Measurements from ENCODE around the gene DENND6B.

Gene DENND6B

DNA sequence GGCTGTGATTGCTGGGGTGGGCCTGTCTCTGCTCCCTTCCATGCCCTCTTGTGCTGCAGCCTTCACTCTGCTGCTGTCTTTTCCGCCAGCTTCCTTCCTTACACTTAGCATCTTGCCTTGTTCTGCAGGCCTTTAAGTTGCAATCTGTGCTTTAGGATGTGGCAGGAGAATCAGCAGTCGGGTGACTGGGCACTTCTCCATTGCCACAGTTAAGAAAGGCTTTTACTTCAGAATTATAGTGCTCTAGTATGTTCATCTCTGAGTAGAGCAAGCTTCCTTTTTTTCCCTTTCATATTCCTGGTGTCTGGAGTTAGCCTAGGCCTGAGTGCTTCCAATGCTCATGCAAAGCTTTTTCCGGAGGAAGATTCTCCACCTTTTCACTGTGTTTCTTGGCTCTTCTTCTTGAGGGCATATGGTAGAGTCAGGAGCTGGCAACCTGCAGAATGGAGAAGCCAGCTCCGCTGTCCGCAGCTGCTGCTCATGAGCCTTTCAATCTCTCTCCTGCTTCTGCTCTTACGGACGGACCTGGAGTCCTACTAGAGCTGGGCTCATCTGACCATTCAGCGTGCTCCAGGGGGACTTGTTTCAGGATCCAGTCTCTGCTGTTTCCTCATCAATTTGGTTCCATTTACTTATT is 36.5 kb upstream of the DENND6B start:
- no peak for TF ChIP-seq ZNF384 (IDR thresholded peaks at IDR 0.05)
- no peak for TF ChIP-seq ELF4 (IDR thresholded peaks at IDR 0.05)
- no peak for TF ChIP-seq BHLHE40 (IDR thresholded peaks at IDR 0.05; ENCODE audit: borderline replicate concordance)
- TF ChIP-seq ARNT (IDR thresholded peaks at IDR 0.05) = no peak
- no peak for TF ChIP-seq TARDBP (IDR thresholded peaks at IDR 0.05)
- no peak for TF ChIP-seq SUZ12 (IDR thresholded peaks at IDR 0.05)
- TF ChIP-seq SP1 (IDR thresholded peaks at IDR 0.05) = no peak
- TF ChIP-seq FOXA1 (IDR thresholded peaks at IDR 0.05) = no peak
- no peak for TF ChIP-seq FOXM1 (IDR thresholded peaks at IDR 0.05; ENCODE audit: borderline replicate concordance)
- no peak for TF ChIP-seq CTBP1 (IDR thresholded peaks at IDR 0.05; ENCODE audit: borderline replicate concordance)
- DNase-seq (ENCODE audit: extremely low spot score) = no peak
- ChIA-PET POLR2A (no interaction called here), CTCF (no interaction called here)

DNA sequence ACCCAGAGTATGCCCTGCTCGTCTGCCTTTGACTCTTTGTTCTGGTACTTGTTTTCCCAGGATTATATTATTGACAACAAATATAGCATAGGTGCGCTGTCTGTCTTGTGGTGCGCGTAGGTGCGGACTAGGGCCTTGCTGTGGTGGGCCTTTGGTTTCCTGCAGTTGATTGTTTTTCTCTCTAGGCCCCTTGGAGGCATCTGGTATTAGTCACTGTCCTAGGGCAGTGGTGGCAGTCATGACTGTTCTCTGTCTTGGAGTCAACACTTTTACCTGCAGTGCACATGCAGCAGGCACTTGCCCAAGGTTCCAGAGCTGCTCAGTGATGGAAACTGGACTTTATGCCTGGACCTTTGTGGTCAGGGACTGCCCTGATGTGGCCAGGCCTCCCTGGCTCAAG is 34.9 kb upstream of the DENND6B start:
- ChIA-PET POLR2A (no interaction called here), CTCF (no interaction called here)
- no peak for DNase-seq (ENCODE audit: extremely low spot score)
- TF ChIP-seq TARDBP (IDR thresholded peaks at IDR 0.05) (no peak), ZNF384 (IDR thresholded peaks at IDR 0.05) (no peak), NFRKB (IDR thresholded peaks at IDR 0.05) (no peak), HDGF (IDR thresholded peaks at IDR 0.05; ENCODE audit: borderline replicate concordance) (no peak), SP1 (IDR thresholded peaks at IDR 0.05) (no peak), SUZ12 (IDR thresholded peaks at IDR 0.05) (no peak), CTBP1 (IDR thresholded peaks at IDR 0.05; ENCODE audit: borderline replicate concordance) (no peak)

DNA sequence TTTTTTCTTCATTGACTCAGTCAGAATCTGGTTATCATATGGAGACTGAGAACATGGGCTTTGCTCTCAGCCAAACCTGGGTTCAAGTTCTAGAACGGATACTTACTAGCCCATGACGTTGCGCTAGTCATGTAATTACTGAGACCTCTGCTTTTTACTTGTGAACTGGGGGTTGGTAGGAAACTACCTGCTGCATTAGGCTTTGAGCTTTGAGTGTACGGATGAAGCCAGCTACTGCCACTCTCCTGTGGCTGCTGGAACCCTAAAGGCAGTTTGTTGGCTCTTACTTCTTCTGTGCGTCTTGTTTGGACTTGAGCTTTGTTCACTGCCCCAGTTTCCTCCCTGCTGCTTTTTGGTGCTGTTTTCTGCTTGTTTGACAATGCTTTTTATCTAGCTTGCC is 34.4 kb upstream of the DENND6B start:
- DNase-seq (ENCODE audit: extremely low spot score) = no peak
- TF ChIP-seq SP1 (IDR thresholded peaks at IDR 0.05) (no peak), TARDBP (IDR thresholded peaks at IDR 0.05) (no peak), NFRKB (IDR thresholded peaks at IDR 0.05) (no peak), ARNT (IDR thresholded peaks at IDR 0.05) (no peak), BHLHE40 (IDR thresholded peaks at IDR 0.05; ENCODE audit: borderline replicate concordance) (no peak), CTBP1 (IDR thresholded peaks at IDR 0.05; ENCODE audit: borderline replicate concordance) (no peak), L3MBTL2 (conservative IDR thresholded peaks at IDR 0.05) (no peak), FOXA1 (IDR thresholded peaks at IDR 0.05) (no peak), SUZ12 (IDR thresholded peaks at IDR 0.05) (no peak), FOXK2 (IDR thresholded peaks at IDR 0.05) (no peak), ELF4 (IDR thresholded peaks at IDR 0.05) (no peak), LEF1 (IDR thresholded peaks at IDR 0.05; ENCODE audit: borderline replicate concordance) (no peak), FOXM1 (IDR thresholded peaks at IDR 0.05; ENCODE audit: borderline replicate concordance) (no peak), HDGF (IDR thresholded peaks at IDR 0.05; ENCODE audit: borderline replicate concordance) (no peak)
- TF ChIP-seq, protein P1, sequence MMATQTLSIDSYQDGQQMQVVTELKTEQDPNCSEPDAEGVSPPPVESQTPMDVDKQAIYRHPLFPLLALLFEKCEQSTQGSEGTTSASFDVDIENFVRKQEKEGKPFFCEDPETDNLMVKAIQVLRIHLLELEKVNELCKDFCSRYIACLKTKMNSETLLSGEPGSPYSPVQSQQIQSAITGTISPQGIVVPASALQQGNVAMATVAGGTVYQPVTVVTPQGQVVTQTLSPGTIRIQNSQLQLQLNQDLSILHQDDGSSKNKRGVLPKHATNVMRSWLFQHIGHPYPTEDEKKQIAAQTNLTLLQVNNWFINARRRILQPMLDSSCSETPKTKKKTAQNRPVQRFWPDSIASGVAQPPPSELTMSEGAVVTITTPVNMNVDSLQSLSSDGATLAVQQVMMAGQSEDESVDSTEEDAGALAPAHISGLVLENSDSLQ (IDR thresholded peaks at IDR 0.05) = no peak
- ChIA-PET POLR2A (interaction anchor here (0.9 kb wide), 1 partner anchor 33 kb away, joined by 3 read pairs; no protein-coding TSS in a partner anchor), CTCF (no interaction called here)

DNA sequence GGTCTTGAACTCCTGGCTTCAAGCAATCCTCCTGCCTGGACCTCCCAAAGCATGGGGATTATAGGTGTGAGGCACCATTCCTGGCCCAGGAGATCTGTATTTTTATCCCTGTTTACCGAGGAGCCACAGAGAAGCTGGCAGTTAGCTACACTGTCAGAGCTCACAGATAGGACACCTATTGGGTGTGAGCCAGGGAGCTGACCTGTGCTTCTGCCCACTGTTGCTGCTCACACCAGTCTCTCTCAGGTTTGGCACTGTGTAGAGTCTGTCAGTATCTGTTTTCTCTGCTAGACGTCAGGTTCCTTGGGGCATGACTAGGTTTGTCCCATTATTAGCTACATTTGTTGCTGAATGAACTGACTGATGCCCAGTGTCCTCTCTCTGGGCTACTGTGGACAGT is 33.8 kb upstream of the DENND6B start:
- TF ChIP-seq FOXA1 (IDR thresholded peaks at IDR 0.05) = no peak
- TF ChIP-seq SUZ12 (IDR thresholded peaks at IDR 0.05) = no peak
- TF ChIP-seq ARNT (IDR thresholded peaks at IDR 0.05) = no peak
- TF ChIP-seq CTBP1 (IDR thresholded peaks at IDR 0.05; ENCODE audit: borderline replicate concordance) = no peak
- no peak for TF ChIP-seq ZNF384 (IDR thresholded peaks at IDR 0.05)
- no peak for TF ChIP-seq FOXK2 (IDR thresholded peaks at IDR 0.05)
- TF ChIP-seq NFRKB (IDR thresholded peaks at IDR 0.05) = no peak
- TF ChIP-seq HDGF (IDR thresholded peaks at IDR 0.05; ENCODE audit: borderline replicate concordance) = no peak
- TF ChIP-seq FOXM1 (IDR thresholded peaks at IDR 0.05; ENCODE audit: borderline replicate concordance) = no peak
- POLR2A ChIA-PET = interaction anchor here (0.9 kb wide), 1 partner anchor 32 kb away, joined by 3 read pairs; no protein-coding TSS in a partner anchor
- CTCF ChIA-PET = no interaction called here
- no peak for DNase-seq (ENCODE audit: extremely low spot score)

DNA sequence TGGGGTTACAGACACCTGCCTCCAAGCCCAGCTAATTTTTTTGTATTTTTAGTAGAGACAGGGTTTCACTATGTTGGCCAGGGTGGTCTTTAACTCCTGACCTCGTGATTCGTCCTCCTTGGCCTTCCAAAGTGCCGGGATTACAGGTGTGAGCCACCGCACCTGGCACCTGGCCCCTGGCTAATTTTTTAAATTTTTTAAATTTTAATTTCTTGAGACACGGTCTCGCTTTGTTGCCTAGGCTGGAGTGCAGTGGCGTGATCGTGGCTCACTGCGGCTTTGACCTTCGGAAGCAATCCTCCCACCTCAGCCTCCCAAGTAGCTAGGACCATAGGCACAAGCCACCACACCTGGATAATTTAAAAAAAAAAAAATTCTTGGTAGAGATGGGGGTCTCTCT is 30.9 kb upstream of the DENND6B start:
- TF ChIP-seq SUZ12 (IDR thresholded peaks at IDR 0.05) (no peak), TARDBP (IDR thresholded peaks at IDR 0.05) (no peak), NFRKB (IDR thresholded peaks at IDR 0.05) (no peak), L3MBTL2 (conservative IDR thresholded peaks at IDR 0.05) (no peak), SP1 (IDR thresholded peaks at IDR 0.05) (no peak), CTBP1 (IDR thresholded peaks at IDR 0.05; ENCODE audit: borderline replicate concordance) (no peak), FOXK2 (IDR thresholded peaks at IDR 0.05) (no peak), FOXA1 (IDR thresholded peaks at IDR 0.05) (no peak), ZNF384 (IDR thresholded peaks at IDR 0.05) (no peak)
- TF ChIP-seq, protein P1 (IDR thresholded peaks at IDR 0.05) = no peak
- POLR2A ChIA-PET = no interaction called here

DNA sequence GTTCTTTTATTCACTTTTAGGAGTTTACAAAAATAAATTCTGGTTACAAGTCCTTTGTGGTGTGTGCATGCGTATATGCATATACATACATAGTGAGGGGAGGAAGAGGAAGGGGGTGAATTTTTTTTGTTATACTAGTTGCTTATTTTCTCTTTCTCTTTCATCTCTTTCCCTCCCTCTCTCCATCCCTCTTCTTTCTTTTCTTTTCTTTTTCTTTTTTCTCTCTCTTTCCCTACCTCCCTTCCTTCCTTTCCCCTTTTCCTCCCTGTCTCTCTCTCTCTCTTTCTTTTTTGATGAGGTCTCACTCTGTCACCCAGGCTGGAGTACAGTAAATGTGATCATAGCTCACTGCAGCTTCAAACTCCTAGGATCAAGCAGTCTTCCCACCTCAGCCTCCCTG is 30.4 kb upstream of the DENND6B start:
- CTCF ChIA-PET = no interaction called here
- POLR2A ChIA-PET = no interaction called here
- no peak for DNase-seq (ENCODE audit: extremely low spot score)
- TF ChIP-seq SUZ12 (IDR thresholded peaks at IDR 0.05) (no peak), NFRKB (IDR thresholded peaks at IDR 0.05) (no peak), BHLHE40 (IDR thresholded peaks at IDR 0.05; ENCODE audit: borderline replicate concordance) (no peak), FOXM1 (IDR thresholded peaks at IDR 0.05; ENCODE audit: borderline replicate concordance) (no peak), L3MBTL2 (conservative IDR thresholded peaks at IDR 0.05) (no peak), LEF1 (IDR thresholded peaks at IDR 0.05; ENCODE audit: borderline replicate concordance) (no peak)
- TF ChIP-seq, protein P1 (IDR thresholded peaks at IDR 0.05) = no peak

More for the DNA sequence above, 30.9 kb upstream of the DENND6B start:
- DNase-seq (ENCODE audit: extremely low spot score) = no peak
- CTCF ChIA-PET = no interaction called here
